ENCODE measurements around the gene ALG3. TPM values are rescaled to one million over a fixed set of nuclear protein-coding genes. Genes with fewer than 3 reads are reported as not detected.
A peak's percentile ranks its signal among the peaks of the same experiment; 100 is the strongest.

ALG3 gene
- total RNA-seq, 1 donor from 2014 or later = 36.9 TPM

GRCh38 chr3:184193991-184194539 lies 54.7 kb downstream of the ALG3 start:
- Histone ChIP-seq H3K27me3 (ENCODE audit: control insufficient read depth, insufficient read depth, low read length) (no peaks in the 10 kb centered on the region), H3K36me3 (ENCODE audit: control insufficient read depth, insufficient read depth, low read length) (peaks cover 27% of the 10 kb centered on the region), H3K4me3 (ENCODE audit: low read depth, low read length) (no peak overlapping the region)
- DNase-seq (ENCODE audit: low read depth) (no peak), FAIRE-seq (peak; percentile 75)
- TF ChIP-seq CTCF (IDR thresholded peaks at IDR 0.05; ENCODE audit: insufficient read depth, low read length, severe bottlenecking) = no peak

- no peak for TF ChIP-seq CTCF (IDR thresholded peaks at IDR 0.05; ENCODE audit: insufficient read depth, low read length, severe bottlenecking)
- no peaks in the 10 kb centered on the region for H3K27me3 ChIP-seq (ENCODE audit: control insufficient read depth, insufficient read depth, low read length)
- H3K4me3 ChIP-seq (ENCODE audit: low read depth, low read length) = no peak overlapping the region
- DNase-seq (ENCODE audit: low read depth) (no peak), FAIRE-seq (peak; percentile 82)
- peaks cover 36% of the 10 kb centered on the region for H3K36me3 ChIP-seq (ENCODE audit: control insufficient read depth, insufficient read depth, low read length)
These were observed 55.9 kb downstream of the ALG3 start for GRCh38 chr3:184192889-184193288.

Other genes with a start within 250 kb of the ALG3 start
- gene ABCC5, start 231.1 kb downstream of the ALG3 start, total RNA-seq = 18.7 and 28.2 TPM in 2 replicates
- gene HTR3D, start 217.2 kb downstream of the ALG3 start, total RNA-seq = not detected in 2 replicates
- not detected in 2 replicates for gene HTR3C, start 195.9 kb downstream of the ALG3 start, total RNA-seq
- gene HTR3E, start 151.9 kb downstream of the ALG3 start, total RNA-seq = not detected in 2 replicates
- gene EIF2B5, start 113.6 kb downstream of the ALG3 start, total RNA-seq = 42.1 and 46.1 TPM in 2 replicates
- gene DVL3, start 93.6 kb downstream of the ALG3 start, total RNA-seq = 22.6 and 30.2 TPM in 2 replicates
- 262 and 275 TPM in 2 replicates for gene AP2M1, start 74.1 kb downstream of the ALG3 start, total RNA-seq
- gene ABCF3, start 62.8 kb downstream of the ALG3 start, total RNA-seq = 40.0 and 54.2 TPM in 2 replicates
- not detected in 2 replicates for gene VWA5B2, start 19.4 kb downstream of the ALG3 start, total RNA-seq
- gene EEF1AKMT4, start 710 bp upstream of the ALG3 start, total RNA-seq = 10.1 and 14.0 TPM in 2 replicates
- not detected in 2 replicates for gene CAMK2N2, start 12.6 kb upstream of the ALG3 start, total RNA-seq
- gene ECE2, start 27.1 kb upstream of the ALG3 start, total RNA-seq = not detected in 2 replicates
- gene PSMD2, start 50.3 kb upstream of the ALG3 start, total RNA-seq = 507 and 526 TPM in 2 replicates
- 244 and 339 TPM in 2 replicates for gene EIF4G1, start 65.6 kb upstream of the ALG3 start, total RNA-seq
- 18.2 and 25.5 TPM in 2 replicates for gene FAM131A, start 88.6 kb upstream of the ALG3 start, total RNA-seq
- gene CLCN2, start 112.6 kb upstream of the ALG3 start, total RNA-seq = 2.0 and 2.1 TPM in 2 replicates
- 48.4 and 112 TPM in 2 replicates for gene POLR2H, start 112.7 kb upstream of the ALG3 start, total RNA-seq
- gene THPO, start 129.2 kb upstream of the ALG3 start, total RNA-seq = not detected in 2 replicates
- not detected in 2 replicates for gene CHRD, start 131.1 kb upstream of the ALG3 start, total RNA-seq

All from bronchial epithelial cell (primary cell).